Liver (tissue), 3 donors: ENCODE results near the gene INO80C.

Experiments
- ATF3 ChIP-seq: IDR thresholded peaks from 2 replicates; pipeline ENCODE4 v1.6.1; 2016; ENCODE audit warnings: antibody characterized with exemption
- CTCF ChIP-seq: fragments of 150-350 bp; IDR thresholded peaks from 2 replicates; pipeline ENCODE4 v1.5.1; 2017; ENCODE audit warnings: improper control_type of control experiment, low read depth, low read length; ENCODE audit not compliant: missing input control
- EGR1 ChIP-seq, 2 donors: IDR thresholded peaks; 2 replicates each; pipeline ENCODE4 v1.6.1; 2016 to 2018; ENCODE audit warnings: antibody characterized with exemption in 2 of 2, low read depth in 2 of 2
- FOXA1 ChIP-seq: IDR thresholded peaks from 2 replicates; pipeline ENCODE4 v1.6.1; 2016; ENCODE audit warnings: antibody characterized with exemption
- HNF4A ChIP-seq, 2 donors: conservative IDR thresholded peaks; 2 replicates each; pipeline ENCODE4 v1.6.1; 2016; ENCODE audit warnings: antibody characterized with exemption in 2 of 2, mild to moderate bottlenecking in 2 of 2
- HNF4G ChIP-seq: IDR thresholded peaks from 2 replicates; pipeline ENCODE4 v1.6.1; 2016; ENCODE audit warnings: antibody characterized with exemption
- JUND ChIP-seq, 2 donors: IDR thresholded peaks; 2 replicates each; pipeline ENCODE4 v1.6.1; 2016; ENCODE audit warnings: antibody characterized with exemption in 2 of 2
- MAX ChIP-seq: IDR thresholded peaks from 2 replicates; pipeline ENCODE4 v1.6.1; 2016; ENCODE audit warnings: antibody characterized with exemption
- RAD21 ChIP-seq, 2 donors: IDR thresholded peaks; 2 replicates each; pipeline ENCODE4 v1.6.1; 2016; ENCODE audit warnings: antibody characterized with exemption in 2 of 2, mild to moderate bottlenecking in 2 of 2
- REST ChIP-seq: IDR thresholded peaks from 2 replicates; pipeline ENCODE4 v1.6.1; 2016; ENCODE audit warnings: antibody characterized with exemption, mild to moderate bottlenecking
- RXRA ChIP-seq, 2 donors: IDR thresholded peaks; 2 replicates each; pipeline ENCODE4 v1.6.1; 2017 to 2018; ENCODE audit warnings: antibody characterized with exemption in 2 of 2, mild to moderate bottlenecking in 1 of 2
- SP1 ChIP-seq: IDR thresholded peaks from 2 replicates; pipeline ENCODE4 v1.6.1; 2018; ENCODE audit warnings: antibody characterized with exemption, mild to moderate bottlenecking
- TAF1 ChIP-seq: conservative IDR thresholded peaks from 2 replicates; pipeline ENCODE4 v1.6.1; 2016; ENCODE audit warnings: antibody characterized with exemption, mild to moderate bottlenecking
- YY1 ChIP-seq: IDR thresholded peaks from 2 replicates; pipeline ENCODE4 v1.6.1; 2016; ENCODE audit warnings: antibody characterized with exemption, mild to moderate bottlenecking
- donor health status: healthy.
- donor health status: healthy.

GRCh38 chr18:35521133-35521532 lies 23.4 kb upstream of the INO80C start:
- TF ChIP-seq RXRA (IDR thresholded peaks at IDR 0.05) (no peak), CTCF (no peak), JUND (IDR thresholded peaks at IDR 0.05) (no peak), MAX (no peak), YY1 (no peak), RAD21 (IDR thresholded peaks at IDR 0.05) (no peak), FOXA1 (no peak), HNF4A (conservative IDR thresholded peaks at IDR 0.05) (no peak), TAF1 (no peak), ATF3 (no peak), REST (no peak), SP1 (no peak), EGR1 (IDR thresholded peaks at IDR 0.05; ENCODE audit: low read depth in 2 of 2) (no peak), HNF4G (no peak)
